ENCODE data around the gene ADGRD2.

Gene ADGRD2

DNA sequence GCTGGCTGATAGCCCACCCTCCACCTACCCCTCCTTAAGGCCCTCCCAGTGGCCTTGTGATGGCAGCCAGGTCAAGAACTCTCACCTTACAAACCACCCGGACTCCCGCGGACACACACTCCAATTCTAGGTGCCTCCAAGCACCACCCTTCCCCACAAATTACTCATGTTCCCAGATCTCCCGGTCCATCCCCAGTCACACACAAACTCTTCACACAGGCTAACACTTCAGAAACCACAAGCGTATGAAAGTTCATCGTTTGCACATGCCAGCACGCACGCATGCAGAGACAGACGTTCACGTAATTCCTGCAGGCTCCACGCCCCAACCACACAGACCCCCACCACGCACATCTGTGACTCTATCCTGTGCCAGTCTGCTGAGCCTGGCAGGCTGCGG, 39.0 kb downstream of the ADGRD2 start:
- TF ChIP-seq, protein P1, sequence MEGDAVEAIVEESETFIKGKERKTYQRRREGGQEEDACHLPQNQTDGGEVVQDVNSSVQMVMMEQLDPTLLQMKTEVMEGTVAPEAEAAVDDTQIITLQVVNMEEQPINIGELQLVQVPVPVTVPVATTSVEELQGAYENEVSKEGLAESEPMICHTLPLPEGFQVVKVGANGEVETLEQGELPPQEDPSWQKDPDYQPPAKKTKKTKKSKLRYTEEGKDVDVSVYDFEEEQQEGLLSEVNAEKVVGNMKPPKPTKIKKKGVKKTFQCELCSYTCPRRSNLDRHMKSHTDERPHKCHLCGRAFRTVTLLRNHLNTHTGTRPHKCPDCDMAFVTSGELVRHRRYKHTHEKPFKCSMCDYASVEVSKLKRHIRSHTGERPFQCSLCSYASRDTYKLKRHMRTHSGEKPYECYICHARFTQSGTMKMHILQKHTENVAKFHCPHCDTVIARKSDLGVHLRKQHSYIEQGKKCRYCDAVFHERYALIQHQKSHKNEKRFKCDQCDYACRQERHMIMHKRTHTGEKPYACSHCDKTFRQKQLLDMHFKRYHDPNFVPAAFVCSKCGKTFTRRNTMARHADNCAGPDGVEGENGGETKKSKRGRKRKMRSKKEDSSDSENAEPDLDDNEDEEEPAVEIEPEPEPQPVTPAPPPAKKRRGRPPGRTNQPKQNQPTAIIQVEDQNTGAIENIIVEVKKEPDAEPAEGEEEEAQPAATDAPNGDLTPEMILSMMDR (IDR thresholded peaks at IDR 0.05; ENCODE audit: borderline replicate concordance, insufficient read depth, low read depth, low read length): no peak
- no peak overlapping the region for H3K4me3 ChIP-seq (ENCODE audit: low read depth, low read length)

DNA sequence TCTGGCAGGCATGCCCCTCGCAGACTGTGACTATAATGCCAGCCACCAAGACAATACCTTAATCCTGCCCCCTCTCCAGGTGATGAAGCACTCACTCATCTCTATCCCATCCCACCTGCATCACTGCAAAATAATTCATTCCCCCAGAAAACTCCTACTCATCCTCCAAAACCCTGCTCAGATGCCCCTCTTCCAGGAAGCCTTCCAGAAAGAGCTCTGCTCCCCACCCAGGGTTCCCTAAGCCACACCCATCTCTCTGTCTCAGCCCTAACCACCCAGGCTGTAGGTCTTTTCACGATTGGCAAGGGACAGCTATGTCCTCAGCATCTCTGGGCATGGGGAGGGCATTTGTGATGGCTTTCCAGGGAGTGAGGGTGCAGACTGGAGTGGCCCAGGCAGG, 39.8 kb downstream of the ADGRD2 start:
- TF ChIP-seq, protein P1 (IDR thresholded peaks at IDR 0.05; ENCODE audit: borderline replicate concordance, insufficient read depth, low read depth, low read length): no peak
- no peak overlapping the region for H3K4me3 ChIP-seq (ENCODE audit: low read depth, low read length)

DNA sequence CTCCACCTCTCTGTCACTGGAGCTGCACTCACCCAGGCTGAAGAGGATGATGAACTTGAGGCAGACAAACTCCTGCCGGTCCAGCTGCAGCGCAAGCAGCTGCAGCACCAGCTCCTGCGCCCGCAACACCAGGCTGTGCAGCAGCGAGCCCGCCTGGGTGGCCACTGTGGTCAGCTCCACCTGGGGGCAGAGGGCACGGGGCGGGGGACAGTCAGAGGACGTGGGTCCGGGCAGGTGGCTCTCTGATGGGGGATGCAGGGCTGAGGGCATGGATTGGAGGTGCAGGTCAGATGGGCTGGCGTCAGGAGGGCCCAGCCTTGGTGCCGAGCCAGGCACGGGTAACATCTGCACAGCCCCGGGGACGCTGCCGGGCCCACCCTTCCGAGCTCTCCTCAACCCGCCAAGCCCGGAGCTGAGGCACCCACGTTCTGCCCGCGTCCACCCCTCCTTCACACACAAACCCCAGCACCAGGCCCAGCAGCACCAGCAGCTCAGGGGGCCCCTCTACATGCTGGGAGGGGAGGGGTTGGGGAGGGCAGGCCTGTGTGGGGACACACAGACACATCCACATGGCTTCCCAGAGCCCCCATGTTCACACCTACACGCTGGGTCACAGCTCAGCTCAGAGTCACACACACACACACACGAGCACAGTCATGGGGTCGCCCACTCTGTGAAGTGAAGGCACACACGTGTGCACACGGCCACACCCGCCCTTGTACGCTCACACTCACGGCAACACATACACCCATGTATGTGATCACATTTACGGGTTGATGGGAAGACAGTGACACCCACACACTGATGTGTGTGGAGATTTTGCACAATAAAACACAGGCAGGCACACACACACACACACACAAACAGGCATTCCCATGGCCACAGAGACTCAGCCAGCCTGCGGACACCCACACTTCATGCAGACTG, 41.1 kb downstream of the ADGRD2 start:
- H3K4me3 ChIP-seq (ENCODE audit: low read depth, low read length): no peak overlapping the region
- TF ChIP-seq, protein P1 (IDR thresholded peaks at IDR 0.05; ENCODE audit: borderline replicate concordance, insufficient read depth, low read depth, low read length): no peak

DNA sequence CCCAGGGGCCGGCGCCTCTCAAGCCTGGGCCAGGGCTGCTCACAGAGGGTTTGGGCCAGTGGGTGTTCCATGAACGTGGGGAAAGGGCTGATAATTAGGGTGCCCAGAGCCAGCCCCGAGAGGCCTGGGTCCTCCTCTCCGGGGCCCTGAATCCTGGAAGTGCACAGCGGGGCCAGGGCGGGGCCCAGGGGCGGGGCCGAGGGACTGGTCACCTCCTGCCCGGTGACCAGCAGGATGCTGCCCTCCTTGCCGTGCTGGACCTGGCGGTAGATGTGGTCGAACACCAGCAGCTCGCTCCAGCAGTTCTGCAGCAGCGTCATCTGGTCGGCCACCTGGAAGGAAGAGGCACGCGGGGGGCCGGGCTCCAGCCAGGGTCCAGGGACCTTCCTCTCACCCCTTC, 42.6 kb downstream of the ADGRD2 start:
- TF ChIP-seq, protein P1 (IDR thresholded peaks at IDR 0.05; ENCODE audit: borderline replicate concordance, insufficient read depth, low read depth, low read length): no peak
- no peak overlapping the region for H3K4me3 ChIP-seq (ENCODE audit: low read depth, low read length)

DNA sequence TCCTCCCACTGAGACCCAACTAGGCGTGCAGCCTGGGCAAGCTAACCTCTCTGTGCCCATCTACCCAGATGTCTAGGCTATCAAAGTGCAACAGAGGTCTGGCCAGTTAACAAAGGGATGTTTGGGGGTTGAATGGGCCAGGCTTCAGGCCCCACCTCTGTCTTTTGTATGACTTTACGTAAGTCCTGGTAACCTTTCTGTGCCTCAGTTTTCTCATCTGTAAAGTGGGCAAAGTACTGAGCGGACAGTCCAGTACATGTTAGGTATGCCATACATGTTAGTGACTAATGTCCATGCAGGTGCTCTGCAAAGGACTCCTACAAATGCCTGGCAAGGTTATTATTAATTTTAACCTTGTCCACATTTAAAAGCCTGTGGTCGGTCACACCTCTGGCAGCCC, 43.0 kb downstream of the ADGRD2 start:
- TF ChIP-seq, protein P1 (IDR thresholded peaks at IDR 0.05; ENCODE audit: borderline replicate concordance, insufficient read depth, low read depth, low read length): no peak
- H3K4me3 ChIP-seq (ENCODE audit: low read depth, low read length): no peak overlapping the region

DNA sequence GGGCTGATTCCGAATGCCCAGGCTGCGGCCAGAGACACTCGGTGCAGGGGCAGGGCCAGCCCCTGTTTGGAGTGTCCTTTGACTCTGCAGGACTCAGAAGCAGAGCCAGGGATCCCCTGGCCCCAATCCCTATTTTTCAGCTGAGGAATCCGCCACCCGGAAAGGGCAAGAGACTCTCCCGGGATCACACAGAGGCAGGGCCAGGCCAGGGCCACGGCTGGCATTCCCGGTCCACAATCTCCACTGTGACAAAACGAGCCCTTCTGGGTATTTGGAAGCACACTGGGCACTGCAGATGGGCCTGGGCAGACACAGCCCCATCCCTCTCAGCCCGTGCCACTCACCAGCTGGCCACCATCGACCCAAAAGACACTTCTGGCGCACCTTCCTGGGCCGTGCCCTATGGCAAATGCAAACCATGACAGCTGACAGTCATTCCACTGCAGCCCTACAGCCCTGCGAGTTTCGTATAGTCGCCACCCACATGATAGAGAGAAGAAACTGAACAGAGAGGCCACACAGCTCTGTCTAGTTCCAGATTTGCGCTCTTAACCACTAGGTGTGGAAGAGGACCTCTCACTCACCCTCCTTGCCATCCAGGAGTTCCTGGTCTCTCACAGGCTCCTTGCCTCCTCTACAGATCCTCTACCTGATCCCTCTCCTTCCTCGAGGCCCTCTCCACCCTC, 43.7 kb downstream of the ADGRD2 start:
- TF ChIP-seq, protein P1 (IDR thresholded peaks at IDR 0.05; ENCODE audit: borderline replicate concordance, insufficient read depth, low read depth, low read length): no peak
- no peak overlapping the region for H3K4me3 ChIP-seq (ENCODE audit: low read depth, low read length)

Data from GM12875 (cell line).